ENCODE results near the gene ZNRD2. TPM values are rescaled to one million over a fixed set of nuclear protein-coding genes. Genes with fewer than 3 reads are reported as not detected.
A peak's percentile ranks its signal among the peaks of the same experiment; 100 is the strongest.

The ZNRD2 gene
- total and polyA plus RNA-seq, 2 of the 8 experiments (the other 6 are each of a cell fraction or from before 2014, with no cell fraction given) = 53.4 to 125 TPM

- DNase-seq (ENCODE audit: low read depth in 1 of 2, low spot score in 2 of 2) (no peak), FAIRE-seq (no peak)
- no peak overlapping the region for H3K9ac ChIP-seq (replicated peaks in 1 of 4; ENCODE audit: extremely low read depth in 1 of 4, low read depth in 3 of 4, low read length in 3 of 4)
- H2BK5ac ChIP-seq (ENCODE audit: low read depth, low read length) = peak overlapping the region; percentile 22; the same call in 1 of the 2 replicates
- 63% methylated on average over 5 of the region's 5 CpGs; no CpG with 5 or more reads in 1 of the 2 experiments for WGBS, 2 experiments (ENCODE audit: extremely low coverage in 1 of 2, insufficient coverage in 1 of 2, insufficient read length in 1 of 2, insufficient replicate concordance in 2 of 2, low coverage in 1 of 2, low lambda C conversion rate in 2 of 2, missing lambda C conversion rate in 1 of 2)
- H3K27ac ChIP-seq (ENCODE audit: low read depth, low read length) = no peak overlapping the region
- H3K14ac ChIP-seq (ENCODE audit: insufficient read length) = no peak overlapping the region
- no peak overlapping the region for H3K4ac ChIP-seq (replicated peaks; ENCODE audit: insufficient read length, low read depth, low read length)
- peaks cover 0 to 22% (median 14%) of the 10 kb centered on the region in 4 experiments; a peak in 5 of 7 replicates for H3K27me3 ChIP-seq (replicated peaks in 1 of 4; ENCODE audit: control insufficient read depth in 3 of 4, extremely low read depth in 1 of 4, insufficient read depth in 3 of 4, low read length in 3 of 4)
- H2AK5ac ChIP-seq (ENCODE audit: low read depth, low read length) = peak overlapping the region; percentile 47
- peak overlapping the region; percentile 9 for H4K91ac ChIP-seq (replicated peaks; ENCODE audit: insufficient read length, low read length)
- H3K23me2 ChIP-seq (ENCODE audit: low read depth, low read length) = peaks cover 4% of the 10 kb centered on the region; the same call in 1 of the 2 replicates
- peak overlapping the region; percentile 47 for H2BK15ac ChIP-seq (ENCODE audit: low read length)
- no peak overlapping the region for H2BK120ac ChIP-seq (replicated peaks; ENCODE audit: low read depth, low read length)
- H3K79me2 ChIP-seq (ENCODE audit: control insufficient read depth in 1 of 2, insufficient read depth in 2 of 2, low read length in 2 of 2) = no peaks in the 10 kb centered on the region
- H4K5ac ChIP-seq (ENCODE audit: insufficient read length, low read depth, low read length) = no peak overlapping the region
- H3K18ac ChIP-seq (ENCODE audit: extremely low read depth, low read length) = no peak overlapping the region
- peak overlapping the region; percentile 32; the same call in 1 of the 2 replicates for H2BK12ac ChIP-seq (ENCODE audit: low read depth, low read length)
- no peak overlapping the region; the same call in 1 of the 2 replicates for H2BK20ac ChIP-seq (ENCODE audit: low read length)
- no peaks in the 10 kb centered on the region for H4K20me1 ChIP-seq (replicated peaks in 1 of 2; ENCODE audit: control insufficient read depth in 1 of 2, insufficient read depth in 2 of 2, low read length in 2 of 2)
- peak overlapping the region; percentile 53 to 83 for H3K4me2 ChIP-seq (ENCODE audit: insufficient read depth in 1 of 2, low read depth in 2 of 2, low read length in 2 of 2)
- H3K4me3 ChIP-seq (ENCODE audit: extremely low read depth in 1 of 4, insufficient read depth in 2 of 4, low read depth in 3 of 4, low read length in 4 of 4) = no peak overlapping the region; a peak in 1 of 8 replicates
- H4K8ac ChIP-seq (ENCODE audit: extremely low read depth, insufficient read depth, low read length) = no peak overlapping the region
- peaks cover 0 to 37% (median 28%) of the 10 kb centered on the region in 4 experiments; a peak in 6 of 7 replicates for H3K4me1 ChIP-seq (replicated peaks in 1 of 4; ENCODE audit: control insufficient read depth in 3 of 4, insufficient read depth in 4 of 4, low read length in 3 of 4)
- ChIA-PET POLR2A (ENCODE audit: partially characterized antibody) (interaction anchor here (0.6 to 4.2 kb wide), 16 partner anchors 10 to 160 kb away, joined by 3 to 29 read pairs (median 5); partner anchors contain the start of genes FAM89B, MALAT1, PCNX3 and RNASEH2C), CTCF (ENCODE audit: partially characterized antibody) (interaction anchor here (0.6 to 16.3 kb wide), 13 partner anchors 8 to 482 kb away, joined by 3 to 284 read pairs (median 4); partner anchors contain the start of genes EHBP1L1, FAM89B and ZNRD2)
- no peak overlapping the region for H2AFZ ChIP-seq (ENCODE audit: low read length)
- no peak overlapping the region for H3K23ac ChIP-seq (ENCODE audit: insufficient read length)
- H3K36me3 ChIP-seq (ENCODE audit: control insufficient read depth in 2 of 4, insufficient read depth in 4 of 4, low read length in 3 of 4) = no peaks in the 10 kb centered on the region
- H3K56ac ChIP-seq (replicated peaks; ENCODE audit: insufficient read length, low read depth, low read length) = no peak overlapping the region
- H3K79me1 ChIP-seq (ENCODE audit: low read depth, low read length) = no peaks in the 10 kb centered on the region
- no peaks in the 10 kb centered on the region for H3K9me3 ChIP-seq (ENCODE audit: insufficient read depth in 2 of 2, low read depth in 1 of 2, low read length in 1 of 2)
- no peak for TF ChIP-seq TAF7 (optimal IDR thresholded peaks at IDR 0.05; ENCODE audit: borderline replicate concordance, low read depth, low read length)
- no peak for TF ChIP-seq BACH1 (IDR thresholded peaks at IDR 0.05; ENCODE audit: low read length)
- TF ChIP-seq JUN (IDR thresholded peaks at IDR 0.05; ENCODE audit: low read depth, low read length) = no peak
- no peak for TF ChIP-seq POU5F1 (IDR thresholded peaks at IDR 0.05; ENCODE audit: low read depth, low read length)
- TF ChIP-seq EP300 (IDR thresholded peaks at IDR 0.05; ENCODE audit: borderline replicate concordance in 1 of 2, low read depth in 2 of 2, low read length in 2 of 2) = no peak
- TF ChIP-seq PHF8 (conservative IDR thresholded peaks at IDR 0.05; ENCODE audit: low read depth, low read length) = no peak
- no peak for TF ChIP-seq GTF2F1 (IDR thresholded peaks at IDR 0.05; ENCODE audit: borderline replicate concordance, low read depth, low read length)
- no peak for TF ChIP-seq NANOG (IDR thresholded peaks at IDR 0.05; ENCODE audit: insufficient read depth, low read depth, low read length, poor library complexity, severe bottlenecking)
- TF ChIP-seq SIX5 (IDR thresholded peaks at IDR 0.05; ENCODE audit: low read depth, low read length) = no peak
- no peak for TF ChIP-seq SP2 (IDR thresholded peaks at IDR 0.05; ENCODE audit: low read length)
- TF ChIP-seq CBX8 (IDR thresholded peaks at IDR 0.05; ENCODE audit: borderline replicate concordance, low read depth, low read length) = no peak
These were observed 10.2 kb upstream of the ZNRD2 start for GRCh38 chr11:65559951-65560537.
